Coronary artery (tissue), 2 donors: ENCODE measurements around the gene NRIP1.

Experiments
- DNase-seq: peaks from one replicate; pipeline ENCODE4 v3.0.0-alpha.2; 2017; ENCODE audit warnings: low spot score
- H3K27ac ChIP-seq, 2 donors: fragments of 200-600 bp; sonication (generic); one replicate each; pipeline ENCODE4 v1.5.1; 2016 to 2019
- H3K4me3 ChIP-seq: fragments of 200-600 bp; sonication (generic); 2 replicates; pipeline ENCODE4 v1.5.1; 2016; ENCODE audit warnings: mild to moderate bottlenecking, moderate library complexity
- TF ChIP-seq, protein P1 (sequence below): fragments of 200-600 bp; sonication (generic); IDR thresholded peaks from one replicate; pipeline ENCODE4 v1.5.1; 2019; ENCODE audit warnings: antibody characterized with exemption

NRIP1 gene

DNA sequence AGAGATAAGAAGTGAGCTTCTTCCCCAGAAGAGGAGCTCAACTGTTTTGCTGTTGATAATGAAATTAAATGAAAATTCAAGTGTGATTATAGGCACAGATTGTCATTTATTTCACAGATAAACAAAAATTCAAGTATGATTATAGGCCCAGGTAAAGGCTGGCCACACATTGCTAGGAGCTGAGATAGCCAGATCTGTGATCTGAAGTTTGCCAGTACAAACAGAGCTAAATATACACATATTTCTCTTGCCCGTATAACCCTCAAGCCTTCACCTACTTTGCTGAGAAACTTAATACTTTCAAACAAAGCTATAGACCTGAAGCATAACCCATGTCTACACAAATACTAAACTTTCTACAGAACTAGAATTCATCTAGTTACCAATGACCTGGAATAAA, 31.3 kb upstream of the NRIP1 start:
- TF ChIP-seq, protein P1, sequence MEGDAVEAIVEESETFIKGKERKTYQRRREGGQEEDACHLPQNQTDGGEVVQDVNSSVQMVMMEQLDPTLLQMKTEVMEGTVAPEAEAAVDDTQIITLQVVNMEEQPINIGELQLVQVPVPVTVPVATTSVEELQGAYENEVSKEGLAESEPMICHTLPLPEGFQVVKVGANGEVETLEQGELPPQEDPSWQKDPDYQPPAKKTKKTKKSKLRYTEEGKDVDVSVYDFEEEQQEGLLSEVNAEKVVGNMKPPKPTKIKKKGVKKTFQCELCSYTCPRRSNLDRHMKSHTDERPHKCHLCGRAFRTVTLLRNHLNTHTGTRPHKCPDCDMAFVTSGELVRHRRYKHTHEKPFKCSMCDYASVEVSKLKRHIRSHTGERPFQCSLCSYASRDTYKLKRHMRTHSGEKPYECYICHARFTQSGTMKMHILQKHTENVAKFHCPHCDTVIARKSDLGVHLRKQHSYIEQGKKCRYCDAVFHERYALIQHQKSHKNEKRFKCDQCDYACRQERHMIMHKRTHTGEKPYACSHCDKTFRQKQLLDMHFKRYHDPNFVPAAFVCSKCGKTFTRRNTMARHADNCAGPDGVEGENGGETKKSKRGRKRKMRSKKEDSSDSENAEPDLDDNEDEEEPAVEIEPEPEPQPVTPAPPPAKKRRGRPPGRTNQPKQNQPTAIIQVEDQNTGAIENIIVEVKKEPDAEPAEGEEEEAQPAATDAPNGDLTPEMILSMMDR: no peak
- no peak overlapping the region for H3K4me3 ChIP-seq
- DNase-seq: no peak
- no peak overlapping the region for H3K27ac ChIP-seq

DNA sequence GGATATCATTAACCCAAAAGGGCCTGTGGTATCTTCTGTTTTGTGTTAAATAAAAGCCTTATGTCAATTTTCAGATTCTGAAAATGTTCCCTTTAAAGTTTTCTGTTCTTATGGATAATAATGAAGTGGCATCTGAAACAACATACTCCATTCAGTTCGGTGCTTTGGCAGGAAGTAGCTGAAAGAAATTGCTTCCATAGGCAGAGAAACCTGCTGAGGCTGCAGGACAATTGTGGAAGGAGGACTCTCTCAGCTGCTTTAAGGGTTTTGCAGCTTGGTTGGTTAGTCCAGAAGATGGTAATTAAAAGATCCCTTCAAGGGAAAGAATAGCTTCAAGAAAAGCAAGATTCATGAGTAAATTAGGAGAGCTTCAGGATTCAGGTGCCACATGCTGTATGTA, 30.5 kb upstream of the NRIP1 start:
- TF ChIP-seq, protein P1: no peak
- no peak overlapping the region for H3K27ac ChIP-seq
- H3K4me3 ChIP-seq: no peak overlapping the region
- no peak for DNase-seq

DNA sequence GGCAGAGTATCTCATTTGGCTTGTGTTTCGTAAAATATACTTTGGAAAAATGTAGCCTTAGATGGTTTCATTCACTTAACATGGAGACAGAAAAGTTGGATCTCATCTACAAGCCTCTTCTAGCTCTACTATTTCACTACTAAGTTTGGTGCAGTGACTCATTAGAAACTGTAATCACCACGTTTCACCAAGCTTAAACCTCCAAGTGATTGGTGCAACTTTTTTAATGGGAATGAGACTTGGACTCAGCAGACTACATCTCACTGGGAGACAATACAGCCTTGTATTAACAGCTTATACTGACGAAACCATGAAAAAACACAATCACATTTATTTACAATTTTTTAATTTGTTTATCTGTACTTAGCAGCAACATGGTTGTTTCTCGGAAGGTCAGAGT, 29.9 kb upstream of the NRIP1 start:
- Histone ChIP-seq H3K27ac (no peak overlapping the region), H3K4me3 (no peak overlapping the region)
- no peak for DNase-seq
- TF ChIP-seq, protein P1: no peak

DNA sequence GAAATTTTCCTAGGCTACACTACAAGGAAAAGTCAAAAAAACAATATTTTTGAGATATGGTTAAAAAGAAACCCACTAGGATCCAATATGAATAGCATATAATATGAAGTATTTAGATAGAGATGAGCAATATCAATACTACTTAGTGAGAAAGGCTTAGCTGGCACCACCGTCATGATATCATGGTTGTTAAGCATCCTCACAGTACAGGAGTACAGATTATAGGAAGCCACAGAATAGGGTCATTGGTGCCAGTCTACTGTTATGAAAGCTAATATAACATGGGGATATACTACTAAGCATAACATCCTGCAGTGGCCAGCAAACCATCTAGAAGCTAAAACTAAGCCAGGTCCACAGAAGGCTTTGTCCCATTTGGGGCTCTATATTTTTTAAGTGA, 28.4 kb upstream of the NRIP1 start:
- TF ChIP-seq, protein P1: no peak
- no peak for DNase-seq
- no peak overlapping the region for H3K4me3 ChIP-seq

DNA sequence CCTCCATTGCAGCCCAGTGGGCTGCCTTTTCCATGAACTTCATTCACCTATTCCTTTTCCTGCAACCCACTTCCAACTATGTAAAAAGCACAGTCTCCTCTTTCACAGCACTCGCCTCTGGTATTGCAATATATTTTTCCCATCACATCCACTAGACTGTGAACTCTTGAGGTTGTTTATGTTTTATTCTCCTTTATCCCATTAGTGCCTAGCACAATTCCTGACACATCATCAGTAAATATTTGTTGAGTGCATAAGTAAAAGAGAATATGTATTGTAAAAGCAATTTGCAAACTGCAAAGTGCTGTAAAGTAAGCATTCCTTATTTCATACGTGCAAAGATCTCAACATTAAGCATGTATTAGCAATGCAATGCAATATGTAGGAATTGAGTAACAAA, 27.9 kb upstream of the NRIP1 start:
- H3K27ac ChIP-seq: no peak overlapping the region
- TF ChIP-seq, protein P1: no peak
- H3K4me3 ChIP-seq: no peak overlapping the region
- DNase-seq: no peak

More for the DNA sequence above, 28.4 kb upstream of the NRIP1 start:
- no peak overlapping the region for H3K27ac ChIP-seq

DNA sequence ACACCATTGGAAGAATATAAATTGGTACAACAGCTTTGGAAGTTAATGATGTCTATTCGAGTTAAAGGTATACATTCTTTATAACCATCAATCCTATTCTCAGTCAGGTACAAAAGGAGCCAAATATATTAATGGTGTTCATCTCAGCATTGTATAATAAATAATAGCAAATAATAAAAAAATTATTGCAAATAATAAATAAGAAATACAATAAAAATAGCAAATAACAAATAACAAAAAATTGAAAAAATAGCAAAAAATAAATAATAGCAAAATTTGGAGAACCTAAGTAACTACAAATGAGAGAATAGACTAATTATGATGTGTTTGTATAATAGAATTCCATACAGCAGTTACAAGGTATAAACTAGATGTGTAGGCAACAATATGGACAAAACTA, 25.6 kb upstream of the NRIP1 start:
- no peak for DNase-seq
- Histone ChIP-seq H3K27ac (no peak overlapping the region), H3K4me3 (no peak overlapping the region)
- TF ChIP-seq, protein P1: no peak

DNA sequence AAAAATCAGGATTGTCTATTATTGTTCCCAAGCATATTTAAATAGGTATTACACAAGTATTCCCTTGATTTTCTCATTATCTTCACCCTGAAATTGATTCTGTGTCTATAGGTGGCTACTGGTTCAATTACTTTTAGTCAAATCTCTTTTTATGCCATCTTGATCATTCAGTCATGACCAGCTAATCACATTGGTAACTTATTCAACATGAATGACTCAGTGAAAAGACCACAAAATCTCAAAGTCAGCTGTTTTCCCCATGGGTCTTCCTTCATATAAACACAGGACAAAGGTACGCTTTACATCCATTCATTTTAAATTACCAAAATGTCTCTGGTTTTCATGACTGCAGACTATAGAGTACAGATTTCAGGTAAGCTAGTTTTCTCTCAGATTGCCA, 23.7 kb upstream of the NRIP1 start:
- no peak for DNase-seq
- Histone ChIP-seq H3K4me3 (no peak overlapping the region), H3K27ac (no peak overlapping the region)
- TF ChIP-seq, protein P1: no peak
